Stimulated activated CD4-positive, alpha-beta T cell treated with anti-CD3 and anti-CD28 coated beads, Interleukin-12 subunit alpha, Interleukin-12 subunit beta, amount 100 ng/mL, for 4 hours (primary cell): ENCODE measurements around the gene ZNF354C.

Experiments used
- DNase-seq: peaks from one replicate; pipeline ENCODE4 v3.0.0-alpha.2; 2020

Gene ZNF354C

GRCh38 chr5:179113945-179114641 lies 53.9 kb downstream of the ZNF354C start:
- no peak for DNase-seq

DNA sequence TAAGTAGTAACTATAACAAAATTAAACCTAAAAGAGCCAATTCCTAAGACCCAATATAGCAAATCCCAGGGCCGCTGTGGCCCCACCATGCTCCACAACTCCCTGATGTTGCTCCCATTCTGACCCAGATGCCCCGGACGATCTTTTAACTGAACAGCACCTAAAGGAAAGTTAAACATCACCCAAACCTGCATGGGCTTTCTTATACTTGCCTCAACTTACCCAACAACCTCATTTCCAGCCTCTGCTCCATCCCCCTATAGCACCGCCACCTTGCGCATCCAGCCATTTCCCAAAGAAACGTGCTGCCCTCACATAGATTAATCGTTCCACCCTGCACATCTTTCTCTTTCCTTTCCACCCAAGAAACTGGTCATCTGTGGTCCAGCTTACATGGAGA lies 54.6 kb downstream of the ZNF354C start:
- no peak for DNase-seq

- DNase-seq = no peak
Measured at GRCh38 chr5:179115307-179115706, 55.1 kb downstream of the ZNF354C start.

GRCh38 chr5:179115845-179116524 lies 55.8 kb downstream of the ZNF354C start:
- DNase-seq = no peak

DNA sequence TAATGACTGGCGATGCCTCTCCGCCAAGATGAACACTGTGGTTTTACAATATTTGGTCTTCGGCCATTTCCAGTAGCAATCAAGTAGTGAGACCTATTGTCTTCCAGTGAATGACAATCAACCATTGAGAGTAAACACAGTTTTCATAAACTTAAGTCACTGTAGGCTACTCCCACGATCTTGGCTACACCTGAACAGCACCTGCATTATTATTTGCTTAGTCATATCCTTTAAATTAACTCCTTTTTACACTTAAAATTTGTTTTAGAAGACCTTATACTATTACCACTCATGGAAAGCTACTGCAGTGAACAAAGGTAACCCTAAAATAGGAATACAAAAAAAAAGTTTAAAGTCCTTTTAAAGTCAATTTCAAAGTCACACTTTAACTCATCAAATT lies 58.2 kb downstream of the ZNF354C start:
- DNase-seq = no peak

- DNase-seq = no peak
Measured at GRCh38 chr5:179118756-179119414, 58.7 kb downstream of the ZNF354C start.

- DNase-seq = no peak
Measured at GRCh38 chr5:179119415-179120170, 59.4 kb downstream of the ZNF354C start.

DNA sequence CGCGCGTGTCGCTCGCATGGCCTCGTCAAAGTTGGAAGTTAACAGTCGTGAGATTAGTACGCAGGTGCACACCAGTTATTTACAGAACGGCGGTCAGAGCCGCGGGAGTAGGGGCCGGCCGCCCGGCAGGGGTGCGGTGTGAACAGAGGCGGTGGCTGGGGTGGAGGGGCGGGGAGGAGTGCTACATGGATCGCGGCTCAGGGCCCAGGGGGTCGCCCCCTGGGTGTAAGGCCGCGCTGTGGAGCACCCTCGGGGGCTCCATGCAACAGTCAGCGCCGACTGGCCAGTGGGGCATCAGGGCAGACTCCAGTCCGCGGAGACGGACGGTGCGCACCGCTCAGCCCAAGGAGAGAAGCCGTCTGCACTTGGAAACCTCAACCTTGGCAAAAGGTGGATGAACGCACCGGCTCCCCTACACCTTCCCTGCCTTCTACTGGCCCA lies 60.3 kb downstream of the ZNF354C start:
- no peak for DNase-seq

GRCh38 chr5:179120951-179121666 lies 60.9 kb downstream of the ZNF354C start:
- no peak for DNase-seq

DNA sequence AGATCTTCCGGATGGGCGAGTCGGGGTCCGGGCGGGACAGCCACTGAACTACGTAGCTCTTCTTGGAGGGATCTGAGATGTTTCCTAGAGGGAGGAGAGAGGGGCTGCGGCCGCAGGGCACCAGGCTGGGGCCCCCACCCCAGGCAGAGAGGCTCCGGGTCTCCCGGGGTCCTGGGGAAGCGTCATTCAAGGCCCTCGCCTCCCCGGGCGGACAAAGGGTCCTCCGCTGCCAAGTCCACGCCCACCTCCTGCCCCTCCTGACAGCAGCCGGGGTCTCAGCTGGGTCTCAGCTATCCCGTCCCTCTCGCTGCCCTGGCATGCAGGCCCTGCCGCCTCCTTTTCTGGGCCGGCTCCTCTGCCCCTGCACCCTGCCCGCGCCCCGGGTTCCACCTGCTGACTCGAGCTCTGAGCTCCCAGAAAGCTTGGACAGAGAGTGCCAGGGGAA lies 61.5 kb downstream of the ZNF354C start:
- DNase-seq = no peak

GRCh38 chr5:179122411-179123108 lies 62.4 kb downstream of the ZNF354C start:
- DNase-seq = no peak

DNA sequence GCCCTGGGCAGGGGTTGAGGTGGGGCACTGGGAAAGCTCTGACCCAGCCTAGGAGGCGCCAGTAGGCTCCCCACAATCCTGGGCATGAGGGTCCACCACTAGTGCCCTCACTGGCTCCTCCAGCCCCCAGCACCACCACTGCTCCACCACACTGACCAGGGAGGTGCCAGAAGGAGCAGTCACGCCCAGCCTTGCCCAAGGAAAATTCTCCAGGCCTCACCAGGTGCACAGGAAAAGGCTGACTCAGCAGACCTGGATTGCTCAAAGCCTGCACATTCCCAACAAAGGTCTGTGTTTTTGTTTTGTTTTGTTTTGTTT lies 62.9 kb downstream of the ZNF354C start:
- no peak for DNase-seq

DNA sequence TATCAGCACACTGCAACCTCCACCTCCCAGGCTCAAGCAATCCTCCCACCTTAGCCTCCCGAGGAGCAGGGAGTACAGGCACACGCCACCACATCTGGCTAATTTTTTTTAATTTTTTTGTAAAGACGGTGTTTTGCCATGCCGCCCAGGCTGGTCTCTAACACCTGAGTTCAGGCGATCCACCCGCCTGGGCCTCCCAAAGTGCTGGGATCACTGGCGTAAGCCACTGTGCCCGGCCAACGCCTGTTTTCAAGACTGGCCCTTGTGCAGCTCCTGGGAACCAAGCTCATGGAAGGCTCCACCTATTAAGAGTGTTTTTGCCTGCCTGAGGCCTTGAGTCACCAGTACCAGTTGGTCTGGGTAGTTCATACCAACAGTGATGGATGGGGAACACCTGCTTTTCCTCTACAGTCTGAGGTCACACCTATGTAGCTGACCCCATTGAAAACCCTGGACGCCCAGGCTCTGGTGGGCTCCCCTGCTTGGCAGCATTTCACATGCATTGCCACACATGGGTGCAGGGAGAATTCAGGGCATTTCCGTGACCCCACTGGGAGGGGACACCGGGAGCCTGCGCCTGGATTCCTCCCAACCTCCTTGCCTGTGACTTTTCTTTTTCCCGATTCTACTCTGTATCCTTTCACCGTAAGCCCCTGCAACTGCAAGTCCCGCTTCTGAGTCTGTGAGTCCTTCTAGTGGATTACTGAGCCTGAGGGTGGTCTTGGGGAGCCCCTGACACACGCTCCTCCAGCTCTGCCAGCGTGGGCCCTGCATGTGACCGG lies 63.5 kb downstream of the ZNF354C start:
- DNase-seq = no peak

DNA sequence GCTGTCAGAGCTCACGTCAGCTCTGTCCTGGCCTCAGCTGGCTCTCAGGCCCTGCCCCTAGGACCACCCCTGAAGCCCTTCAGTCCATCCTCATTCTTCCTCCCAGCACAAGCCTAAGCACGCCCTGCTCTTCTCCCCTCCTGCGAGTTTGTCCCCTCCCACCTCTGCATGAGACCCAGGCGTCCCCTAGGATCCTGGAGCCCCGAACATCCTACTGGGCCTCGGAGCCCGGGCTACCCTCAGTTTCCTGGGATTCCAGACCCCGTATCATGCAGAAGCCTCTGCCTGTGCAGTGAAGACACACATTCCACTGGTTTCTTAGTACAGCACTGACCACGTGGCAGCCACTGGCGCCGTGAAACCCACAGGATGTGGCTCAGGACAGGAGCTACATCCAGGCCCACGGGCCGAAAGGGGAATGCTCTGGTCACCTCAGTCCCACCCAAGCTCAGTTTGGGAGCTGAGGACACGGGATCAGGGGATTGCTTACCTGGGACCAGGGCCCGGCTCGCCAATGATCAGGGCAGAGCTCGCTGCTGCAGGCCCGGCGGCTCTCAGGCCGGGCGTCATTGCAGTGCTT lies 64.2 kb downstream of the ZNF354C start:
- DNase-seq = no peak

DNA sequence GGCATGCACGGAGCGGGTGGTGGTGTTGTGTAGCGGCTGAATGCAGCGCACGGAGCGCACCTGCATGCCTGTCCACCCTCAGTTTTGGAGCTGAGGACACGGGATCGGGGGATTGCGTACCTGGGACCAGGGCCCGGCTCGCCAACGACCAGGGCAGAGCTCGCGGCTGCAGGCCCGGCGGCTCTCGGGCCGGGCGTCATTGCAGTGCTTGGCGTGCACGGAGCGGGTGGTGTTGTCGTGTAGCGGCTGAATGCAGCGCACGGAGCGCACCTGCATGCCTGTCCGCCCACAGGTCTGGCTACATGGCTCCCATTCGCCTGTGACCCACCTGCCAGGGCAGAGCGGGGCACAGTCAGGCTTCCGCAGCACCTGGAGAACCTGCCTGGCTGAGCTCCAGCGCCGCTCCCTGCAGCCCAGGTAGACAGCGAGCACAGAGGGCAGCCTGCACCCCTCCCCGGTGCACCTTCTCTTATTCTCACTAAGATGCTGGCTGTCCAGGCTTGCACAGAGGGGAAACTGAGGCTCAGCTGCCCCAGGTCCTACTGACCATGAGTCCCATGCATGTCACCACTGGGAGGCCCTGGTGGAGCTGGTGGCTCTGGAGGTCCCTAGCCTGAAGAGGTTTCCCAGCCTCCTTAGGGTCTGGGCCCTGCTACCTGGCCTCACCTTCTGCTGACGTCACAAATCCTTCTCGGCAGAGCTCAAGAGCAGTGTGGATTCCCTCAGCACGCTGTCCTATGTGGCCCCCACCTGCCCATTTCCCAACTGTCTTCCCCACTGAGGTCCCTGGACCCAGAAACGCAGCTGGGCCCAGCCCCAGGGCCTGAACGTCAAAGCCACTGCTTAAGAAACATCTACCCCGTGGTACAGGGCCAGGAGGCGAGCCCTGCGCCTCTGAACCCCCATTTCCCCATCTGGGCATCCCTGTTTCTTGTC lies 64.9 kb downstream of the ZNF354C start:
- DNase-seq = no peak

- no peak for DNase-seq
Measured at GRCh38 chr5:179125789-179126505, 65.8 kb downstream of the ZNF354C start.

DNA sequence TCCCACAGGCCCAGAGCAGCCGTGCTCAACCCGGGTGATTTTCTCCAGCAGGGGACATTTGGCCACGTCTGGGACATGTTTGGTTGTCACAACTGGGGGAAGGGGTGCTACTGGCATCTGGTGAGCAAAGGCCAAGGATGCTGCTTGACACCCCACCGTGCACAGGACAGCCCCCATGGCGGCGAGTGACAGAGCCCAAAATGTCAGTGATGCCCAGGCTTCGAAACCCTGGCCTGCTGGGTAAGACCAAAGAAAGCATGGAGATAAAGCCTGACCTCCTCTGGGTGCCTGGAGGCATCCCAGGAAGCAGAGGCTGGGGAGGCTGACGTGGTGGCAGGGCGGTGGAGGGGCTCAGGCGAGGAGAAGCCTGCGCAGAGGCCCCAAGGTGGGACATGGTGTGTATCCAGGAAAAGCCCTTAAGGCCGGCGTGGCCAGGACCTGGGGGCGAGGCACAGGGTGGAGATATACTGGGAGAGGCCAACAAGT lies 66.4 kb downstream of the ZNF354C start:
- no peak for DNase-seq

GRCh38 chr5:179127136-179128040 lies 67.2 kb downstream of the ZNF354C start:
- DNase-seq = no peak
